ENCODE results near the gene PCSK2.

The PCSK2 gene

GRCh38 chr20:17298751-17299150 is 71.9 kb downstream of the PCSK2 start:
- TF ChIP-seq CTCF (IDR thresholded peaks at IDR 0.05; ENCODE audit: low read length) = no peak
- no peak for TF ChIP-seq EZH2phosphoT487 (IDR thresholded peaks at IDR 0.05; ENCODE audit: low read length)
- no peak for TF ChIP-seq EZH2 (optimal IDR thresholded peaks at IDR 0.05; ENCODE audit: low read depth, low read length)
- H3K4me2 ChIP-seq (ENCODE audit: low read depth, low read length) = no peak overlapping the region
- DNase-seq = no peak

GRCh38 chr20:17300113-17300512 is 73.3 kb downstream of the PCSK2 start:
- H3F3A ChIP-seq (ENCODE audit: insufficient read depth, low read length) = no peaks in the 10 kb centered on the region
- no peaks in the 10 kb centered on the region for H3K27me3 ChIP-seq (replicated peaks; ENCODE audit: insufficient read depth, low read length)
- no peak overlapping the region for H3K4me3 ChIP-seq (ENCODE audit: low read length)
- H3K4me2 ChIP-seq (ENCODE audit: low read depth, low read length) = no peak overlapping the region
- H3K9me2 ChIP-seq (replicated peaks; ENCODE audit: insufficient read depth, low read length) = no peaks in the 10 kb centered on the region
- H3K36me3 ChIP-seq (replicated peaks; ENCODE audit: insufficient read depth, low read length) = no peaks in the 10 kb centered on the region
- TF ChIP-seq EZH2phosphoT487 (IDR thresholded peaks at IDR 0.05; ENCODE audit: low read length) (no peak), CTCF (IDR thresholded peaks at IDR 0.05; ENCODE audit: low read length) (no peak), EZH2 (optimal IDR thresholded peaks at IDR 0.05; ENCODE audit: low read depth, low read length) (no peak)
- no peak for DNase-seq
- H3K4me1 ChIP-seq (ENCODE audit: low read length) = no peaks in the 10 kb centered on the region
- no peak overlapping the region; the same call in 1 of the 2 replicates for H3K27ac ChIP-seq (ENCODE audit: low read length)
- H2AFZ ChIP-seq (ENCODE audit: low read length) = no peak overlapping the region
- no peak overlapping the region for H3K9ac ChIP-seq (ENCODE audit: low read length)
- no peaks in the 10 kb centered on the region for H4K20me1 ChIP-seq (ENCODE audit: insufficient read depth, low read length)
- H3K79me2 ChIP-seq (ENCODE audit: low read length) = no peaks in the 10 kb centered on the region
- no peaks in the 10 kb centered on the region for H3K9me3 ChIP-seq (replicated peaks; ENCODE audit: insufficient read depth, low read length)

More at GRCh38 chr20:17298751-17299150, 71.9 kb downstream of the PCSK2 start:
- H3K27ac ChIP-seq (ENCODE audit: low read length) = no peak overlapping the region
- no peaks in the 10 kb centered on the region for H3K9me2 ChIP-seq (replicated peaks; ENCODE audit: insufficient read depth, low read length)
- H3K9me3 ChIP-seq (replicated peaks; ENCODE audit: insufficient read depth, low read length) = no peaks in the 10 kb centered on the region
- H3K79me2 ChIP-seq (ENCODE audit: low read length) = no peaks in the 10 kb centered on the region
- no peaks in the 10 kb centered on the region for H4K20me1 ChIP-seq (ENCODE audit: insufficient read depth, low read length)
- H3K9ac ChIP-seq (ENCODE audit: low read length) = no peak overlapping the region
- no peak overlapping the region for H2AFZ ChIP-seq (ENCODE audit: low read length)
- H3K4me1 ChIP-seq (ENCODE audit: low read length) = no peaks in the 10 kb centered on the region
- no peaks in the 10 kb centered on the region for H3K36me3 ChIP-seq (replicated peaks; ENCODE audit: insufficient read depth, low read length)
- H3F3A ChIP-seq (ENCODE audit: insufficient read depth, low read length) = no peaks in the 10 kb centered on the region
- H3K27me3 ChIP-seq (replicated peaks; ENCODE audit: insufficient read depth, low read length) = no peaks in the 10 kb centered on the region
- no peak overlapping the region for H3K4me3 ChIP-seq (ENCODE audit: low read length)

GRCh38 chr20:17304774-17305173 is 77.9 kb downstream of the PCSK2 start:
- H3K4me3 ChIP-seq (ENCODE audit: low read length) = no peak overlapping the region
- DNase-seq = no peak
- no peak overlapping the region for H3K9ac ChIP-seq (ENCODE audit: low read length)
- no peaks in the 10 kb centered on the region for H3K36me3 ChIP-seq (replicated peaks; ENCODE audit: insufficient read depth, low read length)
- TF ChIP-seq CTCF (IDR thresholded peaks at IDR 0.05; ENCODE audit: low read length) (no peak), EZH2 (optimal IDR thresholded peaks at IDR 0.05; ENCODE audit: low read depth, low read length) (no peak), EZH2phosphoT487 (IDR thresholded peaks at IDR 0.05; ENCODE audit: low read length) (no peak)
- no peaks in the 10 kb centered on the region for H4K20me1 ChIP-seq (ENCODE audit: insufficient read depth, low read length)
- no peak overlapping the region for H2AFZ ChIP-seq (ENCODE audit: low read length)
- no peaks in the 10 kb centered on the region for H3F3A ChIP-seq (ENCODE audit: insufficient read depth, low read length)
- H3K9me3 ChIP-seq (replicated peaks; ENCODE audit: insufficient read depth, low read length) = no peaks in the 10 kb centered on the region
- no peak overlapping the region for H3K4me2 ChIP-seq (ENCODE audit: low read depth, low read length)
- H3K27me3 ChIP-seq (replicated peaks; ENCODE audit: insufficient read depth, low read length) = no peaks in the 10 kb centered on the region
- H3K27ac ChIP-seq (ENCODE audit: low read length) = no peak overlapping the region
- H3K79me2 ChIP-seq (ENCODE audit: low read length) = no peaks in the 10 kb centered on the region
- no peaks in the 10 kb centered on the region for H3K4me1 ChIP-seq (ENCODE audit: low read length)
- no peaks in the 10 kb centered on the region for H3K9me2 ChIP-seq (replicated peaks; ENCODE audit: insufficient read depth, low read length)
